SK-N-DZ (cell line): ENCODE measurements around the gene DSCAML1.

Source experiments
- DNase-seq: peaks from one replicate; pipeline ENCODE4 v3.0.0-alpha.2; 2015; ENCODE audit warnings: low spot score

The DSCAML1 gene

DNA sequence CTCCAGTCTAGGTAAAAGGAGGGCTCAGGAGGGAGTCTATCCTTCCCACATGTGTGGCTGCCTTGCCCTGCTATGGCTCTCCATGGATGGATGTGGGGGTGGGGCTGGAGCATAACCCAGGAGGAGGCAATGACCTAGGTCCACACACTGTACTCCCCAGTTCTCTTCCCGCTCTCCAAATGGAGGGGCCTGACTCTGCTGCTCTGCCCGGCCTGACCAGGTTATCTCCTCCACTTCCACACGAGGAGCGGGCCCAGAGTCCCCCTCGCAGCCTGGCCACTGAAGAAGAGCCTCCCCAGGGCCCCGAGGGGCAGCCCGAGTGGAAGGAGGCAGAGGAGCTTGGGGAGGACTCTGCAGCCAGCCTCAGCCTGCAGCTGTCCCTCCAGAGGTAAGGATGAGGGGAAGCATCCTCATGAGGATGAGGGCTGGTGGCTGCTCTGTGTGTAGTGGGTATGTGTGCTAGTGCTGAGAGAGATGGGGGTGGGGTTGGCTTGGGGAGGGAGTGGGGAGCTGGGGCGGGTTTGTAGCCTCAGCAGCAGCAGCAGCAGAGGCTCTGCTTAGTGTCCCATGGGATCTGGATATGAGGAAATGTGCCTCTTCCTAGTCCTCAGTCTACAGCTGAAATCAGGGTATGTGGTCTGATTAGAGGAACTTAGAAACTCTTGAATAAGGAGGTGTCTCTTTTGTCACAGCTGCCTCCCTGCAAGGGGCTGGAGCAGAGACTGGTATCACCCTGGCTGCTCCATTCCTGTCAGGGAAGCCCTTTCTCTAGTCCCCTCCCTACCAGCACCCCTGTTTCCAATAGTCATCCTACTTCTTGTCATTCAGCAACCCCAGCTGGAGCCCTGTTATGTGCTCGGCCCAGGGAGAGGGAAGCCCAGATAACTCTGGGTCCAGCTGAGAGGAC is 415.3 kb downstream of the DSCAML1 start:
- no peak for DNase-seq

DNA sequence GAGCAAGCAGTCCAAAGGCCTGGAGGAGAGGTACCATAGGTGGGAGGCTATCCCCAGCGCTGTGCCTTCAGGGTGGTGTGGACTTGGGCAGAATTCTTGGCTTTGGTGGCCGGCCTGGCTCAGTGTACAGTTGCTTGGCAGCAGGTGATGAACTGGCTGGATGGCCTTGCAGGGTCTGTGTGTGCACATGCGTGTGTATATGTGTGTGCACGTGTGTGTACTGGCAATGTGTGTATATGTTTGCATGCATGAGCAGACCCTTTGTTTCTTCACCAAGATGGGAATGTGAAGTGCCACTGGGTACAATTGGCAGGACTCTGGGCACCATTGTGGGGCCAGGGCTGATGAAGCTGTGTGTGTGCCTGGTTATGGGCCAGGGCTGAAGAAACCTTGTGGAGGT is 416.3 kb downstream of the DSCAML1 start:
- DNase-seq: no peak

DNA sequence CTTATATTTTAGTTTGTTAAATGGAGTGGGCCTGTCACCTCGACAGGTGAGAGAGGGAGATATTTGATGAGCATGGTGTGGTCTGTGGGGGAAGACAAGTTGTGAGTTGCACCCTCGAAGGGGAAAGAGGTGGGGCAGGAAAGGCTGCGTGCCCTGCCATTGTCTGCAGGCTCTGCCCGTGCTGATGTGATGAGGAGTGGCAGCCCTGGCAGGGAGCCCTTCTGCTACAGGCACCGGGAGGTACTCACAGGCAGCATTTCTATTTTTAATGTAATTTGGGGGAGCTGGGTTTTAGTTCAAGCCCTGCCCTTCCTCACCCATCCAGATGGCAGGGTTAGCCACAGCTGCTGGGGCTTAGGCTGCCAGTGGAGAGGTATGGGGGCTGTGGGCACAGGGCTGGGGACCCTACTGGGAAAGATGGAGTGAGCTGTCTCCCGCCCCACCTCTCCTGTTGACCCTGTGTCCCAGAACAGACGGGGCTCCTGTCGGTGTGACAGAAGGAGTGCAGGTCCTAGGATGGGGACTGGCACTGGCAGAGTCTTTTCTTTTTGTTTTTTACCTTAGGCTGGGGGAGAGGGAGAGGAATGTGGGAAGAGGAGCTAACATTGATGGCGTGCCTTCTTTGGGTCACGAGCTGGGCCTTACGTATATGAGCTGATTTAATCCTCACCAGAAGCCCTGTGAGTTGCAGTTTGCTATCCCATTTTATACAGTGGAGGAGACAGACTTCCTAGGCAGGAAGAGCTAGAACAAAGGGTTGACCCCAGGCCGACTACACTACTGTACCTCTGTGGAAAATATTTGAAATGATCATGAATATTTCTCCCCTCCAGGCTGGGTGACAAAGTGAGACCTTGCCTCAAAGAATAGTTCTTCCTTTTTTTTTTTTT is 417.8 kb downstream of the DSCAML1 start:
- no peak for DNase-seq
